Neural cell (in vitro differentiated cells): ENCODE data around the gene NOP9.

Experiments used
- EZH2 ChIP-seq: fragments of 200-600, 300-800 bp; shearing (Covaris generic), sonication (generic); IDR thresholded peaks from 2 replicates; pipeline ENCODE4 v1.6.1; 2014; ENCODE audit warnings: antibody characterized with exemption, low read length, borderline replicate concordance, mild to moderate bottlenecking; ENCODE audit not compliant: insufficient read depth, poor library complexity, severe bottlenecking
- POLR2AphosphoS5 ChIP-seq: IDR thresholded peaks from 2 replicates; pipeline ENCODE4 v1.6.1; 2012
- TAF1 ChIP-seq: IDR thresholded peaks from 2 replicates; pipeline ENCODE4 v1.6.1; 2012; ENCODE audit warnings: low read depth
- TF ChIP-seq, protein P1 (sequence below): fragments of 450-650 bp; IDR thresholded peaks from 2 replicates; pipeline ENCODE4 v1.5.1; 2014; ENCODE audit warnings: antibody characterized with exemption, mild to moderate bottlenecking, moderate library complexity; ENCODE audit not compliant: poor library complexity, severe bottlenecking
- TF ChIP-seq, protein P2 (sequence below): IDR thresholded peaks from 2 replicates; pipeline ENCODE4 v1.6.1; 2012; ENCODE audit warnings: borderline replicate concordance

DNA sequence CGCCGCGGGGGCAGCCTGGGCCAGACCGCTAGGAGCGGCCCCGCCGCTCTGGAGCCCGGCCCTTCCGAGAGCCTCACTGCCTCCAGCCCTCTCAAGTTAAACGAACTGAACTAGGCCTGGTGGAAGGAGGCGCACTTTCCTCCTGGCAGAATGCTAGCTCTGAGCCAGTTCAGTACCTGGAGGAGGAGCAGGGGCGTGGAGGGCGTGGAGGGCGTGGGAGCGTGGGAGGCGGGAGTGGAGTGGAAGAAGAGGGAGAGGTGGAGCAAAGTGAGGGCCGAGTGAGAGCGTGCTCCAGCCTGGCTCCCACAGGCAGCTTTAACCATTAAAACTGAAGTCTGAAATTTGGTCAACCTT, 16.9 kb downstream of the NOP9 start:
- TF ChIP-seq, protein P1, sequence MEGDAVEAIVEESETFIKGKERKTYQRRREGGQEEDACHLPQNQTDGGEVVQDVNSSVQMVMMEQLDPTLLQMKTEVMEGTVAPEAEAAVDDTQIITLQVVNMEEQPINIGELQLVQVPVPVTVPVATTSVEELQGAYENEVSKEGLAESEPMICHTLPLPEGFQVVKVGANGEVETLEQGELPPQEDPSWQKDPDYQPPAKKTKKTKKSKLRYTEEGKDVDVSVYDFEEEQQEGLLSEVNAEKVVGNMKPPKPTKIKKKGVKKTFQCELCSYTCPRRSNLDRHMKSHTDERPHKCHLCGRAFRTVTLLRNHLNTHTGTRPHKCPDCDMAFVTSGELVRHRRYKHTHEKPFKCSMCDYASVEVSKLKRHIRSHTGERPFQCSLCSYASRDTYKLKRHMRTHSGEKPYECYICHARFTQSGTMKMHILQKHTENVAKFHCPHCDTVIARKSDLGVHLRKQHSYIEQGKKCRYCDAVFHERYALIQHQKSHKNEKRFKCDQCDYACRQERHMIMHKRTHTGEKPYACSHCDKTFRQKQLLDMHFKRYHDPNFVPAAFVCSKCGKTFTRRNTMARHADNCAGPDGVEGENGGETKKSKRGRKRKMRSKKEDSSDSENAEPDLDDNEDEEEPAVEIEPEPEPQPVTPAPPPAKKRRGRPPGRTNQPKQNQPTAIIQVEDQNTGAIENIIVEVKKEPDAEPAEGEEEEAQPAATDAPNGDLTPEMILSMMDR = no peak
- no peak for TF ChIP-seq POLR2AphosphoS5
- TF ChIP-seq, protein P2, sequence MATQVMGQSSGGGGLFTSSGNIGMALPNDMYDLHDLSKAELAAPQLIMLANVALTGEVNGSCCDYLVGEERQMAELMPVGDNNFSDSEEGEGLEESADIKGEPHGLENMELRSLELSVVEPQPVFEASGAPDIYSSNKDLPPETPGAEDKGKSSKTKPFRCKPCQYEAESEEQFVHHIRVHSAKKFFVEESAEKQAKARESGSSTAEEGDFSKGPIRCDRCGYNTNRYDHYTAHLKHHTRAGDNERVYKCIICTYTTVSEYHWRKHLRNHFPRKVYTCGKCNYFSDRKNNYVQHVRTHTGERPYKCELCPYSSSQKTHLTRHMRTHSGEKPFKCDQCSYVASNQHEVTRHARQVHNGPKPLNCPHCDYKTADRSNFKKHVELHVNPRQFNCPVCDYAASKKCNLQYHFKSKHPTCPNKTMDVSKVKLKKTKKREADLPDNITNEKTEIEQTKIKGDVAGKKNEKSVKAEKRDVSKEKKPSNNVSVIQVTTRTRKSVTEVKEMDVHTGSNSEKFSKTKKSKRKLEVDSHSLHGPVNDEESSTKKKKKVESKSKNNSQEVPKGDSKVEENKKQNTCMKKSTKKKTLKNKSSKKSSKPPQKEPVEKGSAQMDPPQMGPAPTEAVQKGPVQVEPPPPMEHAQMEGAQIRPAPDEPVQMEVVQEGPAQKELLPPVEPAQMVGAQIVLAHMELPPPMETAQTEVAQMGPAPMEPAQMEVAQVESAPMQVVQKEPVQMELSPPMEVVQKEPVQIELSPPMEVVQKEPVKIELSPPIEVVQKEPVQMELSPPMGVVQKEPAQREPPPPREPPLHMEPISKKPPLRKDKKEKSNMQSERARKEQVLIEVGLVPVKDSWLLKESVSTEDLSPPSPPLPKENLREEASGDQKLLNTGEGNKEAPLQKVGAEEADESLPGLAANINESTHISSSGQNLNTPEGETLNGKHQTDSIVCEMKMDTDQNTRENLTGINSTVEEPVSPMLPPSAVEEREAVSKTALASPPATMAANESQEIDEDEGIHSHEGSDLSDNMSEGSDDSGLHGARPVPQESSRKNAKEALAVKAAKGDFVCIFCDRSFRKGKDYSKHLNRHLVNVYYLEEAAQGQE = no peak
- TF ChIP-seq TAF1 = no peak
- TF ChIP-seq EZH2 = no peak
